HepG2 (cell line): Measurements from ENCODE around the gene RCOR1. TPM values are rescaled to one million over a fixed set of nuclear protein-coding genes. Genes with fewer than 3 reads are reported as not detected.

Source experiments
- ARID3A ChIP-seq: IDR thresholded peaks from 2 replicates; pipeline ENCODE4 v1.6.1; 2012; ENCODE audit warnings: low read depth, low read length, improper control_type of control experiment
- CBX5 ChIP-seq: sonication (generic); formaldehyde crosslinking; IDR thresholded peaks from 2 replicates; pipeline ENCODE4 v1.4.0; 2020; ENCODE audit warnings: missing genetic modification reagents, borderline replicate concordance
- HNF4G ChIP-seq, 2 experiments: sonication (generic) in 1 of 2; formaldehyde crosslinking in 1 of 2; IDR thresholded peaks; 2 replicates each; pipeline versions ENCODE4 v1.4.0 to v1.6.1; 2011 to 2020; ENCODE audit warnings: borderline replicate concordance in 2 of 2, low read depth in 2 of 2, mild to moderate bottlenecking in 2 of 2, low read length in 1 of 2, missing genetic modification reagents in 1 of 2, moderate library complexity in 1 of 2
- HNRNPL ChIP-seq: fragments of 200-400 bp; formaldehyde crosslinking; IDR thresholded peaks from 2 replicates; pipeline ENCODE4 v1.6.1; 2017; ENCODE audit warnings: mild to moderate bottlenecking, low read depth, low read length
- PHF5A ChIP-seq: IDR thresholded peaks from one replicate; pipeline ENCODE4 v1.6.1; 2018; ENCODE audit warnings: low read depth, missing genetic modification reagents; ENCODE audit not compliant: unreplicated experiment
- RARG ChIP-seq: sonication (generic); formaldehyde crosslinking; IDR thresholded peaks from 2 replicates; pipeline ENCODE4 v1.4.0; 2020; ENCODE audit warnings: low read depth, mild to moderate bottlenecking, missing genetic modification reagents
- USF2 ChIP-seq, 2 experiments: sonication (generic) in 1 of 2; formaldehyde crosslinking in 1 of 2; IDR thresholded peaks; 2 replicates each; pipeline versions ENCODE4 v1.5.1 to v1.6.1; 2011 to 2020; ENCODE audit warnings: borderline replicate concordance in 1 of 2, low read depth in 1 of 2, low read length in 1 of 2, mild to moderate bottlenecking in 1 of 2, missing genetic modification reagents in 1 of 2, moderate library complexity in 1 of 2
- ZC3H13 ChIP-seq: sonication (generic); formaldehyde crosslinking; IDR thresholded peaks from 2 replicates; pipeline ENCODE4 v1.8.1; 2023; ENCODE audit warnings: mild to moderate bottlenecking, missing genetic modification reagents, moderate library complexity
- ZIK1 ChIP-seq: sonication (generic); formaldehyde crosslinking; IDR thresholded peaks from 2 replicates; pipeline ENCODE4 v1.5.0; 2020; ENCODE audit warnings: mild to moderate bottlenecking, low read depth, missing genetic modification reagents, borderline replicate concordance
- ZNF207 ChIP-seq: fragments of 450-650 bp; IDR thresholded peaks from 2 replicates; pipeline ENCODE4 v1.6.1; 2016; ENCODE audit warnings: antibody characterized with exemption, borderline replicate concordance
- ZNF235 ChIP-seq: sonication (generic); formaldehyde crosslinking; IDR thresholded peaks from 2 replicates; pipeline ENCODE4 v1.8.1; 2023; ENCODE audit warnings: mild to moderate bottlenecking, missing genetic modification reagents, borderline replicate concordance
- ZNF552 ChIP-seq: sonication (generic); formaldehyde crosslinking; IDR thresholded peaks from 2 replicates; pipeline ENCODE4 v1.9.0; 2022; ENCODE audit warnings: missing genetic modification reagents, mild to moderate bottlenecking, borderline replicate concordance
- ZNF619 ChIP-seq: sonication (generic); formaldehyde crosslinking; IDR thresholded peaks from 2 replicates; pipeline ENCODE4 v1.4.0; 2020; ENCODE audit warnings: mild to moderate bottlenecking, missing genetic modification reagents
- ZNF83 ChIP-seq: sonication (generic); formaldehyde crosslinking; IDR thresholded peaks from 2 replicates; pipeline ENCODE4 v1.4.0; 2020; ENCODE audit warnings: missing genetic modification reagents, mild to moderate bottlenecking, borderline replicate concordance
- ZSCAN20 ChIP-seq: sonication (generic); formaldehyde crosslinking; IDR thresholded peaks from 2 replicates; pipeline ENCODE4 v1.4.0; 2020; ENCODE audit warnings: missing genetic modification reagents, mild to moderate bottlenecking, borderline replicate concordance
- polyA plus RNA-seq, 8 experiments: library from polyadenylated mRNA; depleted of rRNA in 3 of 8; stranded (reverse) in 7 of 8; unstranded in 1 of 8; fragments of >200 nt; fragmentation: Illumina TruSeq in 4 of 8; extraction: Trizol in 4 of 8; gene quantifications; 2 replicates each; pipeline versions ENCODE4 v1.2.1 to v1.2.3, GENCODE V29; 2011 to 2016; ENCODE audit warnings: low read depth in 4 of 8, missing spikeins in 1 of 8, mixed read lengths in 1 of 8; ENCODE audit not compliant: insufficient read depth in 1 of 8
- total RNA-seq, 5 experiments: library from RNA; depleted of rRNA; stranded (reverse); fragments of >200 nt; fragmentation: Illumina TruSeq; extraction: Trizol; gene quantifications; 2 replicates each; pipeline ENCODE4 v1.2.3, GENCODE V29; 2016; ENCODE audit warnings: low read depth in 1 of 5

Gene RCOR1
- total and polyA plus RNA-seq, 2 of the 13 experiments (the other 11 are each of a cell fraction or from before 2014, with no cell fraction given): 10.2 to 11.1 TPM

GRCh38 chr14:102776761-102777710 is 184.6 kb downstream of the RCOR1 start, which contains the start of gene TRAF3 (continued):
- TF ChIP-seq USF2 (IDR thresholded peaks at IDR 0.05; ENCODE audit: low read depth, low read length): no peak
- no peak for TF ChIP-seq USF2 (CRISPR knock-in tag; IDR thresholded peaks at IDR 0.05; ENCODE audit: borderline replicate concordance)
- no peak; the same call in 1 of the 2 replicates for TF ChIP-seq HNRNPL
- no peak for TF ChIP-seq ARID3A
- no peak for TF ChIP-seq ZNF235
- TF ChIP-seq HNF4G (IDR thresholded peaks at IDR 0.05; ENCODE audit: borderline replicate concordance, low read depth, low read length): no peak
- TF ChIP-seq HNF4G (CRISPR knock-in tag; IDR thresholded peaks at IDR 0.05; ENCODE audit: borderline replicate concordance, low read depth): no peak
- TF ChIP-seq ZC3H13 (CRISPR knock-in tag): no peak
- no peak for TF ChIP-seq ZIK1
- no peak for TF ChIP-seq ZSCAN20 (CRISPR knock-in tag)
- TF ChIP-seq CBX5: no peak
- TF ChIP-seq ZNF83 (CRISPR knock-in tag): no peak
- TF ChIP-seq PHF5A: no peak
- TF ChIP-seq ZNF207: no peak
- TF ChIP-seq RARG (CRISPR knock-in tag): no peak
- TF ChIP-seq ZNF619 (CRISPR knock-in tag): no peak; the same call in 1 of the 2 replicates
- no peak for TF ChIP-seq ZNF552 (CRISPR knock-in tag)
